HG02885 (cell line): ENCODE results near the gene EML6.

Experiments used
- ATAC-seq: cut with Tn5 transposase; IDR thresholded peaks from one replicate; pipeline ENCODE4 v1.9.1; 2021; ENCODE audit warnings: mild to moderate bottlenecking; ENCODE audit not compliant: unreplicated experiment, poor library complexity

EML6 gene

DNA sequence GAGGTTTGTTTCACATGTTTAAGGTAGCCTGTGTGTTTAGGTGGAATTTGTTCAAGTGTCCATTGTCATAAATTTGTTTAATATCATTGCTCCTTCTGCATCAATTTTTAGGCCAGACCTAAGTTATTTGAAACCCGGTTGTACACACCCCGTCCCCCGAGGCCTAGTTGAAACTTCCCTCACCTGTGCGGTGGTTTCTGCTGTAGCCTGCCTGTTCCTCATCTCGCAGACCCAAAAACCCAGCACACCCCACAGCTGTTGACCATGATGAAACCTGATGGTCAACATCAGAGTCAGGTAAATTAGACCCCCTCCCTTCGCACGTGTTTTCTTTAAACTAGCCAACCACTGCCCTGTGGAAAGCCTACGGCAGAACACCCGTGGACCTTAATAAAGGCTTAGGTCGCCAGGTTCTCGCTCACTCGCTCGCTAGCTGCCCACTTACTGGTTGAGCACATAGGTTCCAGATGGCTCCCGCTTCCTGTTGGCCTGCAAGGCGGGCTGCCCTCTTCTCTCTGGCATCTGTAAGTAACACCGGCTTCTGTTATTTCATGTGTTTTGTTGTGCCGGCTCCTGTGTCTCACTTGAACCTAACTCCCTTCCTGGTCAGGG is 64.4 kb downstream of the EML6 start:
- no peak for ATAC-seq

DNA sequence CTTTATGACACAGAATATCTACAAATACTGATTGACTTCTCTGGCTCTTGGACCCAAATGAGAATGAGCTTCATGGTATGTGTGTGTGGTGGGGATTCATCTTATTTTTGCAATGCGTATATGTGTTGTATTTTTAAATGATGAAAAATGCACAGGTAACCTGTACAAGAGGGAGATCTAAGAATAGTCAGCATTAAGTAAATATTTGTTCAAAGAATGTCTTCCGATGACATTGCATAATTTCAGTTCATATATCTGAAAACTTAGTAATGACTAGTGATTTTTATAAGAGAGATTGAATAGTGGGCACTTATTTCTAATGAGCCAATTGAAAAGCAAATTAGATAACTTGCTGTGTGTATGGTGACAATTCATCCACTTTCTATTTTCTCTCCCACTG is 66.4 kb downstream of the EML6 start:
- ATAC-seq: no peak

DNA sequence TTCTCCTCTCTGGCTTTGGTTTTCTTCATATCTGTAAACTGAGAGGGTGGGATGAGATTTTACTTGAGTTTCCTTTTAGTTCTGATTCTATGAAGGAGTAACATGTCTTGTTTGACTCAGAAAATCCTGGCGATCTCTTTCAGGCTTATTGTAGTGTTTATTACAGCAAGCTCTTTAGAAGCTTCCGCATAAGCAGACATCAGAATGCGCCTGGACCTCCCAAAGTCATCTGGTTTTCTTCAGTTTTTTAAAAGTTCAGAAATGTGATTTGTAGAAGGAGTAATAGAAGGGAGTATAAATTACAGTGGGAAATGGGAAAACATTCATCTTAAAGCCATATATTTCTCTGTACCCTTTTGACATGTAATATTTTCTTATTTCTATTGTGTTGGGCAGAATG is 68.4 kb downstream of the EML6 start:
- ATAC-seq: no peak

DNA sequence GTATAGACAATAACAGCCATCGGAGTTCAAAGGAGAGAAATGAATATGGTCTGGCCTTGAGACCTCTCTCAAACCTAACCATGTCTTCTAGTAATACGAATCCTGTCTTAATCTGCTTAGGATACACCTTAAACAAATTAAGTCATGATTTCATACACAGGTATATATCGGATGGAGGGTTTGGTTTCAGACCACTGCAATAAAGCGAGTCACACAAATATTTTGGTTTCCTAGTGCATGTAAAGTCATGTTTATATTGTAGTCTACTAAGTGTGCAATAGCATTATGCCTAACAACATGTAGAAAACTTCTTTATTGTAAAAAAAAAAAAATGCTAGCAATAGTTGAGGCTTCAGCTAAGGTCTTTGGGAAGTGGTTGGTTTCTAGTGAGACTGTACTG is 73.8 kb downstream of the EML6 start:
- no peak for ATAC-seq

DNA sequence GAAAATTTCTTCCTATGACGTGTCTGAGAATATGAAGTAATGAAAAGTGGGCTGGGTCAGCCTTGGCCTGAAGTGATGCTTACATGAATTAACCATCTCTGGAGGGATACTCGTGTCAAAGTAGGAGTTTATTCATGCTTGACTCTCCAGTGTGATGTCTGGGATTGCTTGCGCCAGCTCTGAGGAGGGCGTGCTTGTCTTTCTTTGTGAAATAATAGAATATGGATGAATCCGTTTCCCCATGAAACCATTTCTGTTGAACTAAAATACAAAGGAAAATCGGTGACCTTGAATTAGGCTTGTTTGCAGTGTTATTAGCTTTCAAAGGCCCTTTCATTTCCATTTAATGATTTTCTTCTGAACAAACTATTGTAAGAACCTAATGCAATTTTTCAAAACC is 77.9 kb downstream of the EML6 start:
- no peak for ATAC-seq

DNA sequence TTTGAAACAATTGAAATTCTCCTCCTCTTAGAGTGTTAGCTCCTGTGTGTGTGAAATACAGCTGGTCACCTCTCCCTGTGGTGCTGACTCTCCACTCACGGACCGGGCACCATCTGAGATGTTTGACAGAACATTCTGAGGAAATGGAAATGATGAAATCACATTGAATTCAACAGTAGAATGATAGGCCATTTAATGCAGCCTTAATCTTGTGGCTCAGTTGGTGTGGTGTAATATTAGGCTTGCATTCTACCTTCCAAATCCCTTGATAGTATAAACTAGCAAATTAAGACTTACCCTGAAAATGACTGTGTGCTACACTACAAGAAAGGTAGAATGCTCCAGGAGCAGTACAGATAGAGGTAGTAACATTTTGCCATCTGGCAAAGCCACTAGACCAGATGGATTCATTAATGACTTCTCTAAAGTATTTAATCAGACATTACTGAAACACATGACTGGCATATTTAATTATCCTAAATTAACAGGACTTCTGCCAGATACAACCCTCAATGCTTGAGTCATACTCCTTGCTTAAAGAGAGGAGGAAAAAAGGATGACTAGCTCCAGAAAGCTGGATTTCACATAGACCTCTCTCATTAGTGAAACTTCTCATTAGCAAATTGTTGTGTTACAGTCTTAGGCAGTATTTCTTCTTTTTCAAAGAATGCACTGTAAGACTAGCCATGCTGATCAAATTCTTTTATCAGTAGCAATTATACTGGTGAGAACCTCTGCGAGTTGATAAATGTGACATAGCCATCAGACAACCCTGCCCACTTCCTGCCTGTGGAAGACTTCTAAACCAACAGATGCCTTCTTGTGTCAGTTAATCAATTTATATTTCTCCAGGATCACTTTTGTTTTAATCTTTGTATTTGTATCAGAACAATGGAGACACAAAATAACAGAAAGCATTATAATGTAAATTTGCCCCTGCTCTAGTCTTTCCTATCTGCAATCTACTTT is 80.6 kb downstream of the EML6 start:
- no peak for ATAC-seq

DNA sequence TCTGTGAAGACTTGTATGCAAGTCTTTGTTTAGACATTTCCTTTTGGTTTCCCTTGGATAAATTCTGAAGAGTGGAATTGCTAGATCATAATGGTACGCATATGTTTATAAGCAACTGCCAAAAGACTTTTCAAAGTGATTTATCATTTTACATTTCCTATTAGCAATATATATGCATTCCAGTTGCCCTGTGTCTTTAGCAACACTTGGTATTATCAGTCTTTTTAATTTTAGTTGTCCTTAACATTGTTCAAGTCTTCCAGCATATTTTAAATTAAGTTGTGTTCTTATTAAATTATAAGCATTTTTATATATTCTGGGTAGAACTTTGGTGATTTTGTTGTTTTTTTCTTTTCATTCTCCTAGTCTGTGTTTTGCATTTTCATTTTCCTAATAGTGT is 81.8 kb downstream of the EML6 start:
- ATAC-seq: no peak

DNA sequence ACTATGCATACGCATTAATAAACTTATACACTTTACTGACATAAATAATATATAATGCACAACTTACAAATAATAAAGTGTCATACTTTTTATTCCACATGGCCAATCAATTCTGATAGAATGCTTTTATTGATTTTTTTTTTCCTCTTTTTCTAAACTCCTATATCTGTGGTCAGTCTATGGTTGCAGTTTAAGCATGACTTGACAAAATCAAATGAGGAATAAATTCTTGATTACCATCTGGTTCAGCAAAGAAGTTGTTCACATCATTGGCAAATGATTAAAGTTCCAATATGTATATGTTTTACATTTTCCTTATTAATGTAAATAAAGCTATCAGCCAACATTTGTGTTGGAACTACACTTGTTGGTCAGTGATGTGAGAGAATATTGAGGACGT is 83.5 kb downstream of the EML6 start:
- no peak for ATAC-seq

DNA sequence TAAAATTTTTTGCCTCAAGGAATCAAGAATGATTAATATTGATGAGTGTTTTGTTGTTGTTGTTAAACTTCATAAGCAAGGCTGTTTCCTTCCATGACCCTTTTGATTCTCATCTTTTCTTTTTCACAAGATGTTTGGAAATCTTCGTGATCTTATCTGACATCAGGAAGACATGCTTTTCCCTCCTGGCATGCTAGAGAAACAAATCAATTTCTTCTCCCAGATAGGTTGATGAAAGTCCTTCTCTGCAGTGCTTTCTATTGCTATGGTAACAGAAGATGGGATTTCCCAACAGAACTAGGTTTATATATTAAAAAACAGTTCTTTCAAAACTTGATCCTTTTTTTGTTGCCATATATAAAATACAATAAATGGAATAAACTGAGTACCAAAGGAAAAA is 85.2 kb downstream of the EML6 start:
- no peak for ATAC-seq

DNA sequence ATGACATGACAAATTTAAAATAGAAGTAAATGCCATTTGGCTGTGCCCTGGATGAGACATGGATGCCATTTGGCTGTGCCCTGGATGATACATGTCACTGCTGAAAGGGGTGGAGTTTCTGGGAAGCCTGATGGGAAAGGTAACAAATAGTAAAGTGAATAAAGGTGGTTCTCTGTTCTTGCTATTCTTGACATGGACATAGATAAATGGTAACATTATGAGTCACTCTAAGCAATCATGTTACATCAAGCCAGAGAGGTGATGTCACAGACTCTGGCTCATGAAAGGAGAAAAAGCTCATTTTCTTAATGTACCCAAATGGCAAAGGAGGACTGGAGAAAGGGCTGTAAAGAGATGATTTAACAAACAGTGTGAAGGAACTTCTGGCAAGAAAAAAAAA is 86.4 kb downstream of the EML6 start:
- ATAC-seq: no peak

DNA sequence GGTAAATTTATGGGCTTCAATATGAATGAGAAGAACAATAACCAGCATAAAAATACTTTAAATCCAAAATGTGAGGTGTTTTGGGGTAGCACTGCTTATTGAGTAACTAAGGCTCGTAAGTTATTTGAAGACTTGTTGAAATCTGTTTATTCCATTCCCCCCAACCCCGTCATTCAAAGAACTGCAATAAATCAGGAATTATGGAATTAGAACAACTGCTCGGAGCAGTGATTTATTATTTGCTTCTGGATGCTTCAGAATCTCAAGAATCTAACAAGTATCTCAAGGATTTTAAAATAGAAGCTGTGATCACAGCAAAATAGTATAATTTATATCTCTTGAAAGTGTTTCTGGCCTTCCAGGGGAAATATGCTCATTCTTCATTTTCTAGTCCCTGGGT is 86.8 kb downstream of the EML6 start:
- no peak for ATAC-seq

DNA sequence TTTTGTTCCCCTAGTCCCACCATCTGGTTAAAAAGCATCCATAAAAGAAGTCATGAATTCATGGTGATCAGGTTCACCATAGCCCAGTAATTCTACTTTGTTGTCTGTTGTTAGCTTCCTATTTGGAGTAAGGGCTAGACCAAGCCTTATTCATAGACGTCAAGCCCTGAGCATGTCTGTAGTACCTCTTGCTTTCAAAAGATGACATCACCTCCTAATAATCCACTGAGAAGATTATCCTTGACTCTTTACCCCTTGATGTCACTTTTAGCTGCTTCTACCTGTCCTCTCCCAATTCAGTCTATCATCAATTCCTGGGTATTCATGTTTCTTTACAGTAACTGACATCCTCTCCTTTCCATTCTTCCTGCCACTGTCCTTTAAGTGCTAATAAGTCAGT is 90.1 kb downstream of the EML6 start:
- ATAC-seq: no peak

DNA sequence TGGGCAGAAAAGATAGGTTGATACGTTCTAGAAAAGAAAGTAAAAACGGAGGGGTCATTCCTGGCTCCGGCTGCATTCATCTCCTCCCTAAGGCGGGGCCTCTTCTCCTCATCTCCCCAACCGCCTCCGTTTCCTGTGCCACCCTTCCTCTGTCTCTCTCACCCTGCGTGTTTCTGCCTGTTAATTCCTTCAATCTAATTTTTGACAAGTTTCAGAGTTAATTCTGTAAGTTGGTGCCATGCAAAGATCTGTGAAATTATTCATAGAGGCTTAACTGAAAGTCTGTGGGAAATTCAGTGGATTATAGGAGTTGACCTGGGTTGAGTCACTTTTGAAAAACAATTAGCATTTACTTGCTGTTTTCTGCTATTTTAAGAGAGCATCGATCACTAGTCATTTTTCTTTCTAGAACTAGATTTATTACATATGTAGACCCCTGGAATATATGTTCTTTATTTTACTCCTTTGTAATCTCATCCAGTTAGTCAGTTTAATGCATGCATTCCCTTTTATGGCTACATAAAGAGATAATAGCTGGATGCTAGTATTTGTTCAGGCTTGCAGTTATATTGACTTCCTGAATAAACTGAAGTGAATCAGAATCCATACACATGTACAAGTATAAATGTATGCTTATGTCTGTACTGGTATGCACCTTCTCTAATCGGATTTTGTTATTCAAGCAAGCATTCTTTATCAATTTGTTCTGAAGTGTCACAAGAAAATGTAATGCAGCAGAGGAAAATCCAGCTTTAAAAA is 91.1 kb downstream of the EML6 start:
- ATAC-seq: no peak

DNA sequence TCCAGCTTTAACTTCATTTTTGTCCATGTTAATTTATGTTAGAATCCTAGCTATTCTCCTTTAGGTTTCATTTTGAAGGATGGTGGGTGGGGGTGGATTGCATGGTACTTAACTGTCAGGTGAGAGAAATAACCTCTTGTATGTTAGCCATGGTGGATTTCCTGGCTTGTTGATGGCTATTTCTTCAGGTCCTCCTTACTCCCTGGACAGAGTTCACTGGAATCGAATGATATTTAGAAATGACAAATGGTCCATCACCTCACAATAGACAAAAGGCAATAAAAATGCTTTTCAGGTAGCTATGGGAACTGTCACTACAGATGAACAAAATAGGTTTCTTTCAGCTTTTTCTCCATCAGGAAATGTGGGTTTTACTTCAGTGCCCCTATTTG is 91.7 kb downstream of the EML6 start:
- no peak for ATAC-seq

DNA sequence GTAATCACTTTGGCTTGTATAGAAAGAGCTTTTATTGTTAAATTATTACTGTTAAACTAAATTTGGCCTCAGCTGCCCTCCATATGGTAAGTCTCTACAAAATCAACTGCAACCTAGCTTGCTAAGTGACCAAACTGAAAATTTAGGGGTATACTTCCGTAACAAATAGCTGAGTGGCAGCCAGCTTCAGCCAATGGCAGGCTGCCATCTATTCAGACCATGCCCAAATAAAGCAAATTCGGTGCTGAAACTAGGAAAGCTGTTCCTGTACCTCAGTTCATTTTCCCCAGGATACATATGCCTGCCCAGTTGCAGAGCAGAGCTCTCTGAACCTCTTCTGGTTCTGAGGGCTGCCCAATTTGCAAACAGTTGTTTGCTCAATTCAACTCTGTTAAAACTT is 94.8 kb downstream of the EML6 start:
- ATAC-seq: no peak

DNA sequence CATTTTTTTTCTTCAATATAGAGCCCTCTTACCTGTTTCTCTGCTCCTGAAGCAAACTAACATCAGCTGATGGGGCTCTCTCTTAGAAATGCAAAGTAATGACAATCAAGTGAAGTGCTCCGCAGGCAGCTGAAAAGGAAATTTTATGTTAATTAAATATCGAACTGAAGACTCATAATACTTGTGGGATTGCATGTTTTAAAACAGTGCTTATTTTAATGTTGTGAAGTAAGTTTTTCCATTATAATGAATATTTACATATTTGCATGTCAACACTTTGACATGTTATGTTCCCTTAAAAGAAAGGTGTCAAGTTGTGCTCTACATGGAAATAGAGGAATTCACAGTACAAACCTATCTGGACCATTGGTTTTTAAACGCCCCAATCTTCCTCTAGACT is 97.1 kb downstream of the EML6 start:
- no peak for ATAC-seq

DNA sequence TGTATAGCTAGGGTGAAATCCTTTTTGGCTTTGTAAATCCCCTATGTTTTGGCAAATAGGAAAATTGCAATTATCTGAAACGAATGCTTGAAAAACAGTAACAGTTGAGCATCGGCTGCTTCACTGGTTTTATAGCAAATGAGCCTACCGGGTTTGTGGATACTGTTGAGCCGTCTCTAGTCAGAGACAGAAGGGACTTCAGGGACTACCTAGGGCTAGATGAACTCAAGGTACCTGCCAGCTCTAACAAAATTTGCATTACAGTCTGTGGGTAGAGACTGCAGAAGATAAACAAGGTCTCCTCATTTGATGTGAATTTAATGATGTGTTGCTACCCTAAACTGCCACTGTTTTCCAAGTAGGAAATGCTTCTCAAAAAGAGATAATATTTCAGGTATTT is 101.1 kb downstream of the EML6 start:
- ATAC-seq: no peak

DNA sequence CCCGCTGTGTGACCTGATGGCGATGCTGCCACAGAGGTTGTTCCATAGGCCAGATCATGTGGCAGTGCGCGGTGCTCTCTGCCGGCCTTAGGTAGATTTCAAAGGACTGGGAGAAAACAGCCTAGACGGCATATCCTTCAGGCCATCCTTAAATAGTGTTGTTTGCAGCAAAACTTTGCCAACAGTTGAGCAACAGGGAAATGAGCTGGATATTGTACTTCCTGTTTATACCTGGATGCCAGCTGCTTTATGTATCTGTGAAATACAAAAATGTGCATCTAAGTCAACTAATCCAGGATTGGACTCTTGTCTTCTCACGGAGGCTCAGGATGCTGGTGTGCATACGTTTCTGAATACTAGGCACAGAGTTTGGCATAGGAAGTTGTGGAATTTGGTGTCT is 107.1 kb downstream of the EML6 start:
- ATAC-seq: no peak

DNA sequence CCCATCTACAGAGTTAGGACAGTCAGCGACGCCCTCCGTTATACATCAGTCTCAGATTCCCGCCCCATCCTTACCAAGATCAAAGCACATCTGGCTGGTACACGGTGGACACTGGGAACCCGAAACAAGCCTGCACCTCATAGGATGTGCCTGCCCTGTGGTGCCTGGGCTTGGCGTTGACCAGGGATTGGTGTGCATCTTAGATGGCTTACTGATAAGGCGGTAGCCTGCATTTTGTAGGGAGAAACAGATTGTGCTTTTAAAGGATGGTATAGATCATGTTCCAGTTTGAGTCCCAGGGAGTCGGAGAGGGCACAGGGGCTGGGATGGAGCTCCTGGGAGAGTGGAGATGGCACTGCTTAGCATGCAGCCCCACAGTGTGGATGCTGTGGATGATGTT is 108.0 kb downstream of the EML6 start:
- no peak for ATAC-seq

DNA sequence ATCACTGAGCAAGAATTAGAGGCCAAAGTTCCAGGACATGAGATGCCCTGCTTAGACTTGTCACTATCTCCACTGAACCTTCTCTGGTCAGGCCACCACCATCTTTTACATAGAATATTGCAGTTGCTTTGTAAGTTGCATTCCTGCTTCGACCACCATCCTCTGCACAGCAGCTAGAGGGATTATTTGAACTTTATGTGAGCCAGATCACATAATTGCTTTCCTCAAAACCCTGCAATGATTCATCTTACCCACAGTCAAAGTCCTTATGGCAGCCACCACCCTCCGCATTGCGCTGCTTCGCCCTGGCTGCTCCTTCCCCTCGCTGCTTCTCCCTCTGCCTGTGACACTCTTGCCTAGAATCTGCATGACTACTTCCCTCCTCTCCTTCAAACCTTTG is 111.3 kb downstream of the EML6 start:
- ATAC-seq: no peak

DNA sequence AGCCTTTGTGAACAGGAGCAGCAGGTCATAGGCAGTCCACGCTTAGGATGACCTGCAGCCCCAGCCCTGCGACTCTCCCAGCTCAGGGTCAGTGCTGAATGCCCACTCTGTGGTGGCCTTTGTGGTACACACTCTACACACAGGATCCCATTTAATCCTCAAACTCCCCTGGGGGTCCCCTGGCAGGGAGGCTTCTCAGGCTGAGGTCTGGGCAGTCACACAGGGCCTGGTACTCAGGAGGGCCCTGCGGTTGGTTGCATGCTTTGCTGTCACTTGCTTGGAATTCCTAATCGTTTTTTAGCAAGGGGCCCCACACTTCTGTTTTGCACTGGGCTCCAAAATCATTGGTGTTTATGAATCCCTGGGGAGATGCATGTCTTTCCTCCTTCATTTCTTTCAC is 113.0 kb downstream of the EML6 start:
- ATAC-seq: no peak
